Heart left ventricle (tissue), 13 donors: ENCODE results near the gene ADH6.

ENCODE experiments used
- POLR2A ChIP-seq, 2 donors: fragments of 450-650 bp; IDR thresholded peaks; one replicate each; pipeline ENCODE4 v1.6.1; 2017; ENCODE audit warnings: antibody characterized with exemption in 2 of 2, mild to moderate bottlenecking in 2 of 2, moderate library complexity in 2 of 2
- TF ChIP-seq, protein P1 (sequence below), 12 donors: fragments of 200-600 bp; sonication (generic) in 4 of 12; IDR thresholded peaks; one replicate each; pipeline versions ENCODE4 v1.5.0 to v1.8.0; 2018 to 2022; ENCODE audit warnings: antibody characterized with exemption in 12 of 12, mild to moderate bottlenecking in 5 of 12
- donor health status: ischemic (EF 13 %, LVEDD 7.1; RV severe dilation, severe dysfunction).
- donor health status: DM: no; HTN: yes; CAD: no.
- donor health status: DM: no; HTN: no; CAD: no.
- donor health status: ischemic (EF 25% LVEDD 6.9; RV normal size, moderate dysfunction).
- donor health status: ischemic (EF 25% LVEDD 5.7; RV mildly dilated, moderate dysfunction).
- donor health status: ischemic (EF 35%, LVEDD 5.7; RV mildly dilated, moderate dysfunction).
- donor health status: nonischemic (EF 11% LVEDD 7.7; RV severe dilation, severe dysfunction).
- donor health status: DM: yes; HTN: yes; CAD: no.
- donor health status: PGD.
- donor health status: ischemic (EF 29% LVEDD 5.4; RV normal size, mild dysfunction).
- donor health status: nonischemic (EF 23%, LVEDD 6.1; RV moderate dilation, normal function).

DNA sequence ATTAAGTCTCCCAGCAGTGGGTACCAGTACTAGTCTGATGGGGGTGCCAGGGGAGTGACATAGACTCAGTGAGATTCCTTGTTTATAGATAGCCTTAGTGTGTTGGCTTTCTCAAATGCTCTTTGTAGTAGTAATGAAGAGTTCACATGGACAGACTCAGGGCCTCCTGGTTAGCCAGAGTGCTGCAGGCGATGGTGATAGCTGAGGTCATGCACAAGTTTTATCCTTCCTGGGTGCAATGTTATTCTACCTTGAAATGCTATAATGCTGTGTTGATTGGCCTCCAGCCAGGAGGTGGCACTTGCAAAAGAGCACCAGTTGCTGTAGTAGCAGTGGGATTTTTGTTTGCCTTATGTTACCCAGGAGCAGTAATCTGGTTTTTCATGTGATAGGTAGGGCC, 39.4 kb downstream of the ADH6 start:
- TF ChIP-seq, protein P1, sequence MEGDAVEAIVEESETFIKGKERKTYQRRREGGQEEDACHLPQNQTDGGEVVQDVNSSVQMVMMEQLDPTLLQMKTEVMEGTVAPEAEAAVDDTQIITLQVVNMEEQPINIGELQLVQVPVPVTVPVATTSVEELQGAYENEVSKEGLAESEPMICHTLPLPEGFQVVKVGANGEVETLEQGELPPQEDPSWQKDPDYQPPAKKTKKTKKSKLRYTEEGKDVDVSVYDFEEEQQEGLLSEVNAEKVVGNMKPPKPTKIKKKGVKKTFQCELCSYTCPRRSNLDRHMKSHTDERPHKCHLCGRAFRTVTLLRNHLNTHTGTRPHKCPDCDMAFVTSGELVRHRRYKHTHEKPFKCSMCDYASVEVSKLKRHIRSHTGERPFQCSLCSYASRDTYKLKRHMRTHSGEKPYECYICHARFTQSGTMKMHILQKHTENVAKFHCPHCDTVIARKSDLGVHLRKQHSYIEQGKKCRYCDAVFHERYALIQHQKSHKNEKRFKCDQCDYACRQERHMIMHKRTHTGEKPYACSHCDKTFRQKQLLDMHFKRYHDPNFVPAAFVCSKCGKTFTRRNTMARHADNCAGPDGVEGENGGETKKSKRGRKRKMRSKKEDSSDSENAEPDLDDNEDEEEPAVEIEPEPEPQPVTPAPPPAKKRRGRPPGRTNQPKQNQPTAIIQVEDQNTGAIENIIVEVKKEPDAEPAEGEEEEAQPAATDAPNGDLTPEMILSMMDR (IDR thresholded peaks at IDR 0.05), result no peak
- no peak for TF ChIP-seq POLR2A (IDR thresholded peaks at IDR 0.05)
